ENCODE results near the gene TOR4A. TPM values are rescaled to one million over a fixed set of nuclear protein-coding genes. Genes with fewer than 3 reads are reported as not detected.

Gene TOR4A
- total RNA-seq, 2 donors from 2014 or later, result 26.4 to 43.5 TPM

DNA sequence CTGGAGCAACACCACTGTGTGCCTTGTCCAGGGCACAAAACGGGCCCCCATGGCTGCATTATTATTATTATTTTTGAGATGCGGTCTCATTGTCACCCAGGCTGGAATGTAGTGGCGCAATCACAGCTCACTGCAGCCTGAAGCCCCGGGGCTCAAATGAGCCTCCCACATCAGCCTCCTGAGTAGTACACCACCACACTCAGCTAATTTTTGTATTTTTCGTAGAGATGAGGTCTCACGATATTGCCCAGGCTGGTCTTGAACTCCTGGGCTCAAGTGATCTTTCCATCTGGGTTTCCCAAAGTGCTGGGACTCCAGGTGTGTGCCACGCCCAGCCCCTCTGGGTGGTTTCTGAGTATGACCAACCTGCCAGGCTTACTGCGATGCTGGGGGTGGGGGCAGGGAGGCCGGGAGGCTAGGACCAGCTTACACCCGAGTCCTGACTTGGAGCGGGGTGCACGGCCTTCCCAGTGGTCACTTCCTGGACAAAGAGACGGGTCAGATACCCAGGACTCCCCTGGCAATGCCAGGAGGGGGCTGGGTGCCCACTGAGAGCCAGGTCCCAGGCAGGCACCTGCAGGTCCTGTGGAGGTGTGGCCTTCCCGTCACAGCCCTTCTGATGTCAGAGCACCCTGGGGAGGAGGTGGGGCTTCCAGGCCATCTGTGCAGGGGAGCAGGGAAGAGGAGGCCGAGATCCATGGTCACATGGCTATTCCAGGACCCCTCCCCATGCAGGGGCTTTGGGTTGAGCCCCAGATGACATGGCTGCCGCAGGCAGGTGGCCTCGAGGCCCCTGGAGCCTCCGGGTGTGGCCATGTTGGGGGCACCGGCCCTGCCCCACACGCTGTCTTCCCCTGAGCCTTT lies 32.9 kb downstream of the TOR4A start:
- Histone ChIP-seq H3K4me3 (no peak overlapping the region), H3K27me3 (replicated peaks; ENCODE audit: insufficient read depth) (no peaks in the 10 kb centered on the region), H3K4me1 (ENCODE audit: control insufficient read depth in 1 of 2, low read depth in 2 of 2) (peaks cover 9 to 11% of the 10 kb centered on the region in 2 donors), H3K36me3 (no peaks in the 10 kb centered on the region), H3K27ac (no peak overlapping the region), H3K9me3 (no peaks in the 10 kb centered on the region)
- TF ChIP-seq, protein P1, sequence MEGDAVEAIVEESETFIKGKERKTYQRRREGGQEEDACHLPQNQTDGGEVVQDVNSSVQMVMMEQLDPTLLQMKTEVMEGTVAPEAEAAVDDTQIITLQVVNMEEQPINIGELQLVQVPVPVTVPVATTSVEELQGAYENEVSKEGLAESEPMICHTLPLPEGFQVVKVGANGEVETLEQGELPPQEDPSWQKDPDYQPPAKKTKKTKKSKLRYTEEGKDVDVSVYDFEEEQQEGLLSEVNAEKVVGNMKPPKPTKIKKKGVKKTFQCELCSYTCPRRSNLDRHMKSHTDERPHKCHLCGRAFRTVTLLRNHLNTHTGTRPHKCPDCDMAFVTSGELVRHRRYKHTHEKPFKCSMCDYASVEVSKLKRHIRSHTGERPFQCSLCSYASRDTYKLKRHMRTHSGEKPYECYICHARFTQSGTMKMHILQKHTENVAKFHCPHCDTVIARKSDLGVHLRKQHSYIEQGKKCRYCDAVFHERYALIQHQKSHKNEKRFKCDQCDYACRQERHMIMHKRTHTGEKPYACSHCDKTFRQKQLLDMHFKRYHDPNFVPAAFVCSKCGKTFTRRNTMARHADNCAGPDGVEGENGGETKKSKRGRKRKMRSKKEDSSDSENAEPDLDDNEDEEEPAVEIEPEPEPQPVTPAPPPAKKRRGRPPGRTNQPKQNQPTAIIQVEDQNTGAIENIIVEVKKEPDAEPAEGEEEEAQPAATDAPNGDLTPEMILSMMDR (IDR thresholded peaks at IDR 0.05), result no peak
- DNase-seq (ENCODE audit: low spot score), result no peak
- no peak for ATAC-seq (ENCODE audit: insufficient number of reproducible peaks, low FRiP score, low read depth)

DNA sequence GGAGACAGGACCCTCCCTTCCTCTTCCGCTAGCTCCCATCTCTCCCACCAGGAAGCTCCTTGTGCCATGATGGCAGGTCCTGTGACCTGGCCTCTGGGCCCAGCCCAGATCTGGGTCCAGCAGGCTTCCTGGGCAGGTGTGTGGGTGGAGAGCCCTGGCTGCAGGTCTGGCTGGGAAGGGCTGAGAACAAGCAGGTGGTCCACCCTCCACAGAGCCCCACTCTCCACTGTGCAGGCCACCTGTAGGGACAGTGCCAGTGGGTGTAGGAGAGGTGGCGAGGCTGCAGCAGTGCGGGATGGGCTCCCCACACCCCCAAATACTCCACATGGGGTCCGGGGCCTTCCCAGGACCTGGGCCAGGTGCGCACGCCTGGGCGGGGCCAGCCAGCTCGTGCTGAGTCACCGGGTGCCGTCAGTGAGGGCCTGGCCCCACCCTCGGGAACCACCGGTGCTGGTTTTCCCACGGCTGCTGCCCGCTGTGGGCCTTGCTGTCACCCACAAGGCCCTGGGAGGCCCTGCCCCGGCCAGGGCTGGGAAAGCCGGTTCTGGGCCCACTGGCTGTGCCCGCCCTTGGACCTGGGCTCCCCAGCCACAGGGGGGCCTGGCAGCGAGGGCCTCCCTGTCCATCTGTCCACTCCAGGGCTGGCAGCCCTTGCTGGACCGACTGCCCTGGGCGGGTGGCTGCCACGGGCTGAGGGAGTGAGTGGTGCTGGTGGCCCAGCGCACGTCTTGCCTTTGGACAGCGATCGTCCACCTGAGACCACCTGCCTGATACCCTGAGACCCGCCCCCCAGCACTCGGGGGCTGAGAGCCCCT lies 33.9 kb downstream of the TOR4A start:
- Histone ChIP-seq H3K4me3 (no peak overlapping the region), H3K27ac (peak overlapping the region in 1 of 2 donors; percentile 12), H3K36me3 (no peaks in the 10 kb centered on the region), H3K4me1 (ENCODE audit: control insufficient read depth in 1 of 2, low read depth in 2 of 2) (peaks cover 4 to 5% of the 10 kb centered on the region in 2 donors), H3K27me3 (replicated peaks; ENCODE audit: insufficient read depth) (no peaks in the 10 kb centered on the region), H3K9me3 (no peaks in the 10 kb centered on the region)
- ATAC-seq (ENCODE audit: insufficient number of reproducible peaks, low FRiP score, low read depth) (no peak), DNase-seq (ENCODE audit: low spot score) (no peak)
- TF ChIP-seq, protein P1 (IDR thresholded peaks at IDR 0.05), result no peak

DNA sequence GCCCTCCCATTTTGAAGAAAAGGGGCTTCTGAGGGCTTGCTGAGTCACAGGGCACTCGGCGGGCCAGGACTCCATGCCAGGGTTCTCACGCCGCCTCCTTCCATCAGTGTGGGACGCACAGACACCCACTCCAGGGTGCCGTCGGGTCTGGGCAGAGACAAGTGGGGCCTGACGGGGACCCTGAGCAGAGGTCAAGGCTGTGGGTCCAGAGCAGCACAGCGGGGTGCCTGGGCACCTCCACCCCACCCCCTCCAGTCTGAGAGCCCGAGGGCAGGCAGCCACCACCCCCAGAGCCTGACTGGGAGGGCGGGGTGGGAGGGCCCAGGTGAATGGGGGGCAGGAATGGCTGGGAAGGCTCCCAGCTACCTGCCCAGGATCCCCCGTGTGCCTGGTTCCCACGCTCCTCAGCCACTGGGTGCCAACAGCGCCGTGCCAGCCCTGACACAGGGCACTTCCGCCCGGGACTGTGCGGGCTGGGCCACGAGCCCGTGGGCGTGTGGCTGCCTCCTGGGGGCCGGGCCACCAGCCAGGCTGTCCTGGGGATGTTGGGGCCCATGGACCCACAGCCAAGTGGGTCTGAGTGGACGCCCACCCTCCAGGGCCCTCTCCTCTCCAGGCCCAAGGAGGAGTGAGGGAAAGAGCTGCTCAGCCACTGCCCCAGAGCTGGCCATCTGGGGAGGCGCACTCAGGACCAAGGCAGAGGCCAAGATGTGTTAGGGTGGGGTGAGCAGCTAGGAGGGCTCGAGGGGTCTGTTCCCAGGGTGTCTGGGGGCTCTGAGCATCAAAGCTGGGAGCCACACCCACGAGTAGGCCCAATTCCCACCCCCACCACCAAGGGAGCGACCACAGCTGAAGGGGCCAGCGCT lies 34.7 kb downstream of the TOR4A start:
- Histone ChIP-seq H3K9me3 (no peaks in the 10 kb centered on the region), H3K27ac (peak overlapping the region in 1 of 2 donors; percentile 12), H3K36me3 (no peaks in the 10 kb centered on the region), H3K4me1 (ENCODE audit: control insufficient read depth in 1 of 2, low read depth in 2 of 2) (peaks cover 0 to 10% of the 10 kb centered on the region in 2 donors), H3K4me3 (no peak overlapping the region), H3K27me3 (replicated peaks; ENCODE audit: insufficient read depth) (no peaks in the 10 kb centered on the region)
- DNase-seq (ENCODE audit: low spot score) (no peak), ATAC-seq (ENCODE audit: insufficient number of reproducible peaks, low FRiP score, low read depth) (no peak)
- TF ChIP-seq, protein P1 (IDR thresholded peaks at IDR 0.05), result no peak

DNA sequence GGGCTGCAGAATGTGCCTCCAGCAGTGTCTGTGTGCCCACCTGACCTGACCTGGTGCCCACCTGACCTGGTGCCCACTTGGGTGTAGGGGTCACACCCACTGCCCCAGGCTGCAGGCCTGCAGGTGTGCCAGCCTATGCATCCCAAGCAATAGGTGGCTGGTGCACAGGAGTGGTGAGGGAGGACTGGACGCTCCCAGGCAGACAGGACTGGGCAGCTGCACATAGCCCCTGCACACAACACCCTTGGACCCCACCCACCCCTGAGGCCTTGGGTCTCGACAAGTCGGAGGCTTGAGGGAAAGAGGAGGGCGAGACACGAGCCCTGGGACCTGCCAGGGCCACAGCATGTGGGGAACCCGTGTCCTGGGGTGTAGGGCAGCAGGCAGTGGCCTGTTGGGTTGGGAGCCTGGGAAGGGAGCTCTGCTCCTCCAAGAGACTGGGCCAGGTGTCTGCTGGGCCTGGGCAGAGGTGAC lies 35.4 kb downstream of the TOR4A start:
- TF ChIP-seq, protein P1 (IDR thresholded peaks at IDR 0.05), result no peak
- Histone ChIP-seq H3K4me3 (no peak overlapping the region), H3K27me3 (replicated peaks; ENCODE audit: insufficient read depth) (no peaks in the 10 kb centered on the region), H3K27ac (no peak overlapping the region), H3K9me3 (no peaks in the 10 kb centered on the region), H3K36me3 (no peaks in the 10 kb centered on the region), H3K4me1 (ENCODE audit: control insufficient read depth in 1 of 2, low read depth in 2 of 2) (peaks cover 0 to 10% of the 10 kb centered on the region in 2 donors)
- DNase-seq (ENCODE audit: low spot score) (no peak), ATAC-seq (ENCODE audit: insufficient number of reproducible peaks, low FRiP score, low read depth) (no peak)
